ENCODE measurements around the gene MALT1. TPM values are rescaled to one million over a fixed set of nuclear protein-coding genes. Genes with fewer than 3 reads are reported as not detected.

Gene MALT1
- total and polyA plus RNA-seq, 2 donors from 2014 or later: 10.4 to 39.4 TPM

DNA sequence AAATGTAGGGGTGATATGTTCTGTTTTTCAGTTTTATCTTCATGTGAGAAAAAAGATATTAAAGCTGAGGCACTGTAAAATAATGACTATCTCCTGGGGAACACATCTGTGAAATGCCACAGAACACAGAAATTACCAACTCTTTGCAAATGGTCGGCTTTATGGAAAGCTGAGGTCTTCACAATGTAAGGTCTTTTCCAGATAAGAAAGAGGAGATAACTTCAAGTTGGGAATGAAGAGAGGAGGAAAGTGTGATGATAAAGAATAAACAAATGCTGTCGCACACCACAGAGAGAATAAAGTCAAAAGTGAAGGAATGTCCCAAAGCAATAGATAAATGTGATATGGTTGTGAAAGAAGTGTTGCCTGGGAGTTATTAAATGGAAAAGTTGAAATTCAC is 41.2 kb upstream of the MALT1 start:
- Histone ChIP-seq H3K4me1 (ENCODE audit: control insufficient read depth in 2 of 3, insufficient read depth in 2 of 3, low read depth in 1 of 3, low read length in 3 of 3) (no peaks in the 10 kb centered on the region), H3K4me3 (ENCODE audit: low read length in 3 of 3) (no peak overlapping the region), H3K27me3 (ENCODE audit: control insufficient read depth, insufficient read depth, low read length) (no peaks in the 10 kb centered on the region), H3K9me3 (ENCODE audit: control insufficient read depth in 2 of 3, insufficient read depth in 1 of 3, low read length in 3 of 3) (no peaks in the 10 kb centered on the region), H3K9ac (ENCODE audit: low read length in 3 of 3) (no peak overlapping the region), H3K27ac (ENCODE audit: low read depth in 2 of 2, low read length in 2 of 2) (no peak overlapping the region), H3K36me3 (ENCODE audit: control insufficient read depth in 2 of 3, insufficient read depth in 3 of 3, low read length in 3 of 3) (no peaks in the 10 kb centered on the region)
- FAIRE-seq: no peak
- no peak for DNase-seq
- TF ChIP-seq, protein P1, sequence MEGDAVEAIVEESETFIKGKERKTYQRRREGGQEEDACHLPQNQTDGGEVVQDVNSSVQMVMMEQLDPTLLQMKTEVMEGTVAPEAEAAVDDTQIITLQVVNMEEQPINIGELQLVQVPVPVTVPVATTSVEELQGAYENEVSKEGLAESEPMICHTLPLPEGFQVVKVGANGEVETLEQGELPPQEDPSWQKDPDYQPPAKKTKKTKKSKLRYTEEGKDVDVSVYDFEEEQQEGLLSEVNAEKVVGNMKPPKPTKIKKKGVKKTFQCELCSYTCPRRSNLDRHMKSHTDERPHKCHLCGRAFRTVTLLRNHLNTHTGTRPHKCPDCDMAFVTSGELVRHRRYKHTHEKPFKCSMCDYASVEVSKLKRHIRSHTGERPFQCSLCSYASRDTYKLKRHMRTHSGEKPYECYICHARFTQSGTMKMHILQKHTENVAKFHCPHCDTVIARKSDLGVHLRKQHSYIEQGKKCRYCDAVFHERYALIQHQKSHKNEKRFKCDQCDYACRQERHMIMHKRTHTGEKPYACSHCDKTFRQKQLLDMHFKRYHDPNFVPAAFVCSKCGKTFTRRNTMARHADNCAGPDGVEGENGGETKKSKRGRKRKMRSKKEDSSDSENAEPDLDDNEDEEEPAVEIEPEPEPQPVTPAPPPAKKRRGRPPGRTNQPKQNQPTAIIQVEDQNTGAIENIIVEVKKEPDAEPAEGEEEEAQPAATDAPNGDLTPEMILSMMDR (IDR thresholded peaks at IDR 0.05; ENCODE audit: borderline replicate concordance, extremely low read depth, insufficient read depth): no peak
- intact Hi-C loops (cut with DNase I): no loop called here

DNA sequence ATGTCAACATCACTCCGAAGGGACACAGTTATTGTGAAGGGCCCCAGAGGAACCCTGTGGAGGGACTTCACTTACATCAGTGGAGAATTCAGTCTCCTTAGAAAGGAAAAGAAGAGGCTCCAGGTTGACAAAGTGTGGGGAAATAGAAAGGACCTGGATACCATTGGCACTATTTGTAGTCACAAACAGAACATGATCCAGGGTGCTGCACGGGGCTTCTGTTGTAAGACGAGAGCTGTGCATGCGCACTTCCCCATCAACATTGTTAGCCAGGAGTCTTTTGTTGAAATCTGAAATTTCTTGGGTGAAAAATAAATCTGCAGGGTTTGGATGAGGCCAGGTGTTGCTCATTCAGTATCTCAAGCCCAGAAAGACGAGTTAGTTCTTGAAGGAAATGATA is 40.0 kb upstream of the MALT1 start:
- H3K36me3 ChIP-seq (ENCODE audit: control insufficient read depth in 2 of 3, insufficient read depth in 3 of 3, low read length in 3 of 3): no peaks in the 10 kb centered on the region
- no peaks in the 10 kb centered on the region for H3K4me1 ChIP-seq (ENCODE audit: control insufficient read depth in 2 of 3, insufficient read depth in 2 of 3, low read depth in 1 of 3, low read length in 3 of 3)
- FAIRE-seq (no peak), DNase-seq (no peak)
- no peaks in the 10 kb centered on the region for H3K27me3 ChIP-seq (ENCODE audit: control insufficient read depth, insufficient read depth, low read length)
- H3K9me3 ChIP-seq (ENCODE audit: control insufficient read depth in 2 of 3, insufficient read depth in 1 of 3, low read length in 3 of 3): no peaks in the 10 kb centered on the region
- H3K27ac ChIP-seq (ENCODE audit: low read depth in 2 of 2, low read length in 2 of 2): no peak overlapping the region
- intact Hi-C loops (cut with DNase I): no loop called here
- TF ChIP-seq, protein P1 (IDR thresholded peaks at IDR 0.05; ENCODE audit: borderline replicate concordance, extremely low read depth, insufficient read depth): no peak
- no peak overlapping the region for H3K4me3 ChIP-seq (ENCODE audit: low read length in 3 of 3)
- H3K9ac ChIP-seq (ENCODE audit: low read length in 3 of 3): no peak overlapping the region

DNA sequence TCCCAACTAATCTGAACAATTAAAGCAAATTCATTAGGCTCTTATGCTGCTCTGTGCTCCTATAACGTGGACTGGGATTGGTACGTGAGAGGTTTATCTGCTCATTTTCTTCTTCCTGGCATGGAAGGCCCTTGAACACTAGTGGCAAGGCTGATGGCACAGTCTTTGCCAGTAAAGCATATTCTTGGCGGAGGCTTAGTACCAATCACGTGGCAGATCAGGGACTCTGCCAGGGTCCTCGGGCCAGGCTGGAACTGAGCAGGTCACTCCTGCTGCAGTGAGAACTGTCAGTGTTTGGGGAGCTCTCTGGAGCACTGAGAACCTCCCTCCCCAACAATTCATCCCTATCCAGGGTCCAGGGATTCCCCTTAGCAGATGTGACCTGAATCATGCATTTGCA is 38.7 kb upstream of the MALT1 start:
- TF ChIP-seq, protein P1 (IDR thresholded peaks at IDR 0.05; ENCODE audit: borderline replicate concordance, extremely low read depth, insufficient read depth): no peak
- H3K27me3 ChIP-seq (ENCODE audit: control insufficient read depth, insufficient read depth, low read length): no peaks in the 10 kb centered on the region
- no peak overlapping the region for H3K9ac ChIP-seq (ENCODE audit: low read length in 3 of 3)
- DNase-seq (no peak), FAIRE-seq (no peak)
- intact Hi-C loops (cut with DNase I): no loop called here
- H3K9me3 ChIP-seq (ENCODE audit: control insufficient read depth in 2 of 3, insufficient read depth in 1 of 3, low read length in 3 of 3): no peaks in the 10 kb centered on the region
- no peak overlapping the region for H3K27ac ChIP-seq (ENCODE audit: low read depth in 2 of 2, low read length in 2 of 2)
- H3K4me3 ChIP-seq (ENCODE audit: low read length in 3 of 3): no peak overlapping the region
- H3K4me1 ChIP-seq (ENCODE audit: control insufficient read depth in 2 of 3, insufficient read depth in 2 of 3, low read depth in 1 of 3, low read length in 3 of 3): no peaks in the 10 kb centered on the region
- H3K36me3 ChIP-seq (ENCODE audit: control insufficient read depth in 2 of 3, insufficient read depth in 3 of 3, low read length in 3 of 3): no peaks in the 10 kb centered on the region

DNA sequence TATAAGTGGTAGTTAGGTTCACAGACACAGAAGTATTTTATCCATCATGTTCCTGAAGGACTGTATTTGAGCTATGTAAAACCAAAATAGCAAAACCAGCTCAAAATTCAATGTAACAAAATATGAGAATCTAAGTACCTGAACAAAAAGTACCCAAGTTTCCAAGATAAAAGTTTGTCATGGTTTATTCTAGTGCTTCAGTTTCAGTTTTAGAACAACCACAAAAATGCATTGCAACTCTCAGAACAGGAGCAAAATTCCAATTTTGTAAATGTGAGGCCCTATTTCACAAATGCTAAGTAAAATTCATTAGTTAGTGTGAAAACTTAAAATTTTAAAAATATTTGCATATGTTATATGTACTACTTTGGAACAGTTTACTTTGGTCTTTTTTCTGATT is 37.4 kb upstream of the MALT1 start:
- Histone ChIP-seq H3K4me3 (ENCODE audit: low read length in 3 of 3) (no peak overlapping the region), H3K27ac (ENCODE audit: low read depth in 2 of 2, low read length in 2 of 2) (no peak overlapping the region), H3K4me1 (ENCODE audit: control insufficient read depth in 2 of 3, insufficient read depth in 2 of 3, low read depth in 1 of 3, low read length in 3 of 3) (no peaks in the 10 kb centered on the region), H3K9ac (ENCODE audit: low read length in 3 of 3) (no peak overlapping the region), H3K9me3 (ENCODE audit: control insufficient read depth in 2 of 3, insufficient read depth in 1 of 3, low read length in 3 of 3) (no peaks in the 10 kb centered on the region), H3K27me3 (ENCODE audit: control insufficient read depth, insufficient read depth, low read length) (no peaks in the 10 kb centered on the region), H3K36me3 (ENCODE audit: control insufficient read depth in 2 of 3, insufficient read depth in 3 of 3, low read length in 3 of 3) (no peaks in the 10 kb centered on the region)
- intact Hi-C loops (cut with DNase I): no loop called here
- no peak for DNase-seq
- no peak for FAIRE-seq
- TF ChIP-seq, protein P1 (IDR thresholded peaks at IDR 0.05; ENCODE audit: borderline replicate concordance, extremely low read depth, insufficient read depth): no peak
